Measurements from ENCODE around the gene HEMK1.

- TF ChIP-seq POLR2AphosphoS5 (IDR thresholded peaks at IDR 0.05; ENCODE audit: low read depth, low read length) (no peak), CHD1 (IDR thresholded peaks at IDR 0.05; ENCODE audit: low read depth, low read length) (no peak), EGR1 (IDR thresholded peaks at IDR 0.05; ENCODE audit: borderline replicate concordance, low read depth, low read length) (no peak), SRF (IDR thresholded peaks at IDR 0.05; ENCODE audit: low read depth, low read length) (no peak), EP300 (IDR thresholded peaks at IDR 0.05; ENCODE audit: borderline replicate concordance in 1 of 2, low read depth in 2 of 2, low read length in 2 of 2) (no peak), RFX5 (IDR thresholded peaks at IDR 0.05; ENCODE audit: borderline replicate concordance, low read depth, low read length) (no peak), SP1 (IDR thresholded peaks at IDR 0.05; ENCODE audit: low read depth, low read length) (no peak), RXRA (IDR thresholded peaks at IDR 0.05; ENCODE audit: insufficient read depth, low read depth, low read length) (no peak), TAF1 (IDR thresholded peaks at IDR 0.05; ENCODE audit: low read depth, low read length) (no peak), HDAC6 (IDR thresholded peaks at IDR 0.05; ENCODE audit: low read depth, low read length) (no peak), TAF7 (optimal IDR thresholded peaks at IDR 0.05; ENCODE audit: borderline replicate concordance, low read depth, low read length) (no peak)
- TF ChIP-seq, protein P1, sequence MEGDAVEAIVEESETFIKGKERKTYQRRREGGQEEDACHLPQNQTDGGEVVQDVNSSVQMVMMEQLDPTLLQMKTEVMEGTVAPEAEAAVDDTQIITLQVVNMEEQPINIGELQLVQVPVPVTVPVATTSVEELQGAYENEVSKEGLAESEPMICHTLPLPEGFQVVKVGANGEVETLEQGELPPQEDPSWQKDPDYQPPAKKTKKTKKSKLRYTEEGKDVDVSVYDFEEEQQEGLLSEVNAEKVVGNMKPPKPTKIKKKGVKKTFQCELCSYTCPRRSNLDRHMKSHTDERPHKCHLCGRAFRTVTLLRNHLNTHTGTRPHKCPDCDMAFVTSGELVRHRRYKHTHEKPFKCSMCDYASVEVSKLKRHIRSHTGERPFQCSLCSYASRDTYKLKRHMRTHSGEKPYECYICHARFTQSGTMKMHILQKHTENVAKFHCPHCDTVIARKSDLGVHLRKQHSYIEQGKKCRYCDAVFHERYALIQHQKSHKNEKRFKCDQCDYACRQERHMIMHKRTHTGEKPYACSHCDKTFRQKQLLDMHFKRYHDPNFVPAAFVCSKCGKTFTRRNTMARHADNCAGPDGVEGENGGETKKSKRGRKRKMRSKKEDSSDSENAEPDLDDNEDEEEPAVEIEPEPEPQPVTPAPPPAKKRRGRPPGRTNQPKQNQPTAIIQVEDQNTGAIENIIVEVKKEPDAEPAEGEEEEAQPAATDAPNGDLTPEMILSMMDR (IDR thresholded peaks at IDR 0.05; ENCODE audit: control extremely low read depth in 1 of 3, insufficient read depth in 1 of 3, low read depth in 1 of 3, low read length in 3 of 3) = no peak
- TF ChIP-seq, protein P2, sequence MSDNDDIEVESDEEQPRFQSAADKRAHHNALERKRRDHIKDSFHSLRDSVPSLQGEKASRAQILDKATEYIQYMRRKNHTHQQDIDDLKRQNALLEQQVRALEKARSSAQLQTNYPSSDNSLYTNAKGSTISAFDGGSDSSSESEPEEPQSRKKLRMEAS (IDR thresholded peaks at IDR 0.05) = no peak
Measured at GRCh38 chr3:50602595-50603191, 33.4 kb downstream of the HEMK1 start.
